BLaER1 treated with 17β-estradiol and CSF1 and Interleukin-3, amounts not matched to agents 10 nM and 100 nM (cell line): Measurements from ENCODE around the gene PABPN1.

Experiments
- H3K27ac ChIP-seq, 11 experiments: shearing (Covaris generic); formaldehyde crosslinking; 2 replicates each; pipeline ENCODE4 v1.8.1; 2022
- H3K27me3 ChIP-seq, 11 experiments: shearing (Covaris generic); formaldehyde crosslinking; 2 replicates each; pipeline ENCODE4 v1.8.1; 2022
- H3K36me3 ChIP-seq, 11 experiments: shearing (Covaris generic); formaldehyde crosslinking; 2 replicates each; pipeline ENCODE4 v1.8.1; 2022
- H3K4me1 ChIP-seq, 10 experiments: shearing (Covaris generic); formaldehyde crosslinking; 2 replicates each; pipeline ENCODE4 v1.8.1; 2022
- H3K4me2 ChIP-seq, 11 experiments: shearing (Covaris generic); formaldehyde crosslinking; 2 replicates each; pipeline ENCODE4 v1.8.1; 2022
- H3K4me3 ChIP-seq, 10 experiments: shearing (Covaris generic); formaldehyde crosslinking; 2 replicates each; pipeline ENCODE4 v1.8.1; 2022
- H3K9ac ChIP-seq, 11 experiments: shearing (Covaris generic); formaldehyde crosslinking; 2 replicates each; pipeline ENCODE4 v1.8.1; 2022
- H3K9me3 ChIP-seq, 11 experiments: shearing (Covaris generic); formaldehyde crosslinking; replicated peaks in 1 of 11; 2 replicates each; pipeline ENCODE4 v1.8.1; 2022
- H4K20me1 ChIP-seq, 11 experiments: shearing (Covaris generic); formaldehyde crosslinking; 2 replicates each; pipeline ENCODE4 v1.8.1; 2022
- Cebpa-rat ChIP-seq, 11 experiments: shearing (Covaris generic); IDR thresholded peaks; 2 replicates each; pipeline ENCODE4 v1.8.1; 2022

PABPN1 gene

GRCh38 chr14:23358042-23358441, 36.8 kb downstream of the PABPN1 start:
- no peak overlapping the region for H3K9ac ChIP-seq
- no peaks in the 10 kb centered on the region for H3K27me3 ChIP-seq
- no peaks in the 10 kb centered on the region for H4K20me1 ChIP-seq
- H3K9me3 ChIP-seq = no peaks in the 10 kb centered on the region
- H3K36me3 ChIP-seq = no peaks in the 10 kb centered on the region
- no peak overlapping the region for H3K4me3 ChIP-seq
- no peak for TF ChIP-seq Cebpa-rat (IDR thresholded peaks at IDR 0.05)
- H3K4me2 ChIP-seq = no peak overlapping the region
- H3K27ac ChIP-seq = no peak overlapping the region
- peaks cover 0 to 6% (median 0%) of the 10 kb centered on the region in 10 experiments; a peak in 1 of 20 replicates for H3K4me1 ChIP-seq

GRCh38 chr14:23358553-23359166, 37.4 kb downstream of the PABPN1 start:
- Histone ChIP-seq H3K27ac (no peak overlapping the region), H3K27me3 (peaks cover 0 to 3% (median 0%) of the 10 kb centered on the region in 11 experiments; a peak in 1 of 22 replicates), H3K9ac (no peak overlapping the region), H3K4me1 (peaks cover 0 to 12% (median 0%) of the 10 kb centered on the region in 10 experiments; a peak in 4 of 20 replicates), H3K9me3 (no peaks in the 10 kb centered on the region), H4K20me1 (no peaks in the 10 kb centered on the region), H3K4me2 (no peak overlapping the region), H3K36me3 (no peaks in the 10 kb centered on the region), H3K4me3 (no peak overlapping the region)
- no peak for TF ChIP-seq Cebpa-rat (IDR thresholded peaks at IDR 0.05)

GRCh38 chr14:23359167-23359626, 37.9 kb downstream of the PABPN1 start:
- Histone ChIP-seq H3K36me3 (no peaks in the 10 kb centered on the region), H3K27ac (no peak overlapping the region), H3K4me3 (no peak overlapping the region), H3K9ac (no peak overlapping the region), H3K9me3 (no peaks in the 10 kb centered on the region), H4K20me1 (no peaks in the 10 kb centered on the region), H3K4me1 (peaks cover 0 to 12% (median 0%) of the 10 kb centered on the region in 10 experiments; a peak in 4 of 20 replicates), H3K4me2 (no peak overlapping the region), H3K27me3 (peaks cover under 1 to 8% (median 3%) of the 10 kb centered on the region in 11 experiments; a peak in 13 of 22 replicates)
- no peak for TF ChIP-seq Cebpa-rat (IDR thresholded peaks at IDR 0.05)

GRCh38 chr14:23359722-23360447, 38.6 kb downstream of the PABPN1 start:
- H3K27me3 ChIP-seq = peaks cover 5 to 15% (median 10%) of the 10 kb centered on the region in 11 experiments; a peak in 20 of 22 replicates
- no peak overlapping the region for H3K27ac ChIP-seq
- no peaks in the 10 kb centered on the region for H3K36me3 ChIP-seq
- no peak overlapping the region for H3K9ac ChIP-seq
- peaks cover 0 to 12% (median 0%) of the 10 kb centered on the region in 10 experiments; a peak in 4 of 20 replicates for H3K4me1 ChIP-seq
- H3K4me3 ChIP-seq = no peak overlapping the region
- no peak for TF ChIP-seq Cebpa-rat (IDR thresholded peaks at IDR 0.05)
- no peaks in the 10 kb centered on the region for H4K20me1 ChIP-seq
- H3K9me3 ChIP-seq = peaks cover 0 to 1% (median 0%) of the 10 kb centered on the region in 11 experiments; a peak in 3 of 22 replicates
- no peak overlapping the region for H3K4me2 ChIP-seq

- Histone ChIP-seq H3K27me3 (peaks cover 6 to 21% (median 16%) of the 10 kb centered on the region in 11 experiments; a peak in 20 of 22 replicates), H3K9ac (no peak overlapping the region), H3K36me3 (no peaks in the 10 kb centered on the region), H3K4me2 (no peak overlapping the region), H3K9me3 (peaks cover 0 to 7% (median 4%) of the 10 kb centered on the region in 11 experiments; a peak in 8 of 22 replicates), H3K4me3 (no peak overlapping the region), H3K27ac (no peak overlapping the region), H4K20me1 (no peaks in the 10 kb centered on the region), H3K4me1 (peaks cover 0 to 12% (median 0%) of the 10 kb centered on the region in 10 experiments; a peak in 4 of 20 replicates)
- TF ChIP-seq Cebpa-rat (IDR thresholded peaks at IDR 0.05) = no peak
Measured at GRCh38 chr14:23360496-23360895, 39.2 kb downstream of the PABPN1 start.

GRCh38 chr14:23361320-23361719, 40.1 kb downstream of the PABPN1 start:
- Histone ChIP-seq H3K4me3 (no peak overlapping the region), H3K4me1 (peaks cover 0 to 12% (median 0%) of the 10 kb centered on the region in 10 experiments; a peak in 4 of 20 replicates), H3K9me3 (peaks cover 0 to 12% (median 7%) of the 10 kb centered on the region in 11 experiments; a peak in 8 of 22 replicates), H3K9ac (no peak overlapping the region), H3K27me3 (peaks cover 6 to 27% (median 21%) of the 10 kb centered on the region in 11 experiments; a peak in 20 of 22 replicates), H3K27ac (no peak overlapping the region), H4K20me1 (no peaks in the 10 kb centered on the region), H3K4me2 (no peak overlapping the region), H3K36me3 (no peaks in the 10 kb centered on the region)
- TF ChIP-seq Cebpa-rat (IDR thresholded peaks at IDR 0.05) = no peak

- no peak for TF ChIP-seq Cebpa-rat (IDR thresholded peaks at IDR 0.05)
- H3K27me3 ChIP-seq = peaks cover 6 to 27% (median 21%) of the 10 kb centered on the region in 11 experiments; a peak in 20 of 22 replicates
- peaks cover 0 to 12% (median 7%) of the 10 kb centered on the region in 11 experiments; a peak in 8 of 22 replicates for H3K9me3 ChIP-seq
- H3K27ac ChIP-seq = no peak overlapping the region
- H3K4me1 ChIP-seq = peaks cover 0 to 12% (median 0%) of the 10 kb centered on the region in 10 experiments; a peak in 4 of 20 replicates
- H3K9ac ChIP-seq = no peak overlapping the region
- H3K4me2 ChIP-seq = no peak overlapping the region
- no peaks in the 10 kb centered on the region for H3K36me3 ChIP-seq
- H4K20me1 ChIP-seq = no peaks in the 10 kb centered on the region
- no peak overlapping the region for H3K4me3 ChIP-seq
Measured at GRCh38 chr14:23361763-23362162, 40.5 kb downstream of the PABPN1 start.

- Histone ChIP-seq H3K4me3 (no peak overlapping the region), H3K9me3 (peaks cover 0 to 12% (median 7%) of the 10 kb centered on the region in 11 experiments; a peak in 8 of 22 replicates), H3K4me1 (peaks cover 0 to 12% (median 0%) of the 10 kb centered on the region in 10 experiments; a peak in 4 of 20 replicates), H3K36me3 (no peaks in the 10 kb centered on the region), H3K27me3 (peaks cover 6 to 27% (median 21%) of the 10 kb centered on the region in 11 experiments; a peak in 20 of 22 replicates), H3K9ac (no peak overlapping the region), H4K20me1 (no peaks in the 10 kb centered on the region), H3K4me2 (no peak overlapping the region), H3K27ac (no peak overlapping the region)
- TF ChIP-seq Cebpa-rat (IDR thresholded peaks at IDR 0.05) = no peak
Measured at GRCh38 chr14:23362200-23362599, 40.9 kb downstream of the PABPN1 start.
